PC-9 (cell line): ENCODE data around the gene PLEKHG5.

Source experiments
- CTCF ChIP-seq: fragments of 200-600 bp; sonication (generic); conservative IDR thresholded peaks from 2 replicates; pipeline ENCODE4 v1.6.1; 2017; ENCODE audit warnings: mixed run types, antibody characterized with exemption, mild to moderate bottlenecking, moderate library complexity
- EZH2 ChIP-seq: fragments of 200-600 bp; sonication (generic); IDR thresholded peaks from 2 replicates; pipeline ENCODE4 v1.8.0; 2017; ENCODE audit warnings: antibody characterized with exemption, low read depth

GRCh38 chr1:6513320-6513801 lies 21.9 kb upstream of the PLEKHG5 start:
- no peak for TF ChIP-seq CTCF
- no peak for TF ChIP-seq EZH2
